NCI-H82 treated with DMSO at 0.1 percent for 48 hours (cell line): ENCODE results near the gene SESN2.
"Not testable (repeated sequence)": the region's sequence is repeated elsewhere in the genome, so short reads cannot be mapped to it uniquely, and the experiment has no call there.

Experiments used
- DNase-seq: peaks from one replicate; lab custom pipeline; 2025; ENCODE audit not compliant: unreplicated experiment; lab: John Stamatoyannopoulos, UW

Gene SESN2

DNA sequence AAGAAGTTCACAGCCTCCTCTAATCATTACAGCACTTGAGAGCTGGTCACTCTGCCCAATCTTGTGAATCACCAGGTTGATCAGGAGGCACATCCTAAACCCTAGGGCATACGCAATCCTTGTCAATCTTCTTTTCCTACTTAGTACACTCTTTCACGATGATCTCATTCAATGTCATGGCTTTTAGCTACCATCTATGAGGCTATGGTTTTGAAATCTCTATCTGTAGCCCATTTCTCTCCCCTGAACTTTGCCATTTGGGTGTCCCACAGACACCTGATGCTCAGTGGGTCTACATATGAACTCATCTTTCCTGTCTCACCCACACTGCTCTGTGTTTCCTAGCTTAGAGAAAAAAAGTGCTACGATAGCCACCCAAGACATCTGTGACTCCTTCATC is 67.7 kb downstream of the SESN2 start:
- DNase-seq, result no peak

- not testable (repeated sequence) for DNase-seq
Observed at GRCh38 chr1:28327431-28327830, 68.1 kb downstream of the SESN2 start.

GRCh38 chr1:28328228-28328648 is 68.9 kb downstream of the SESN2 start:
- DNase-seq, result no peak

- no peak for DNase-seq
Observed at GRCh38 chr1:28329395-28330153, 70.3 kb downstream of the SESN2 start.
